IMR-90 (cell line): ENCODE measurements around the gene PAFAH1B1.

Experiments
- MAFK ChIP-seq: IDR thresholded peaks from 2 replicates; pipeline ENCODE4 v1.6.1; 2012; ENCODE audit warnings: low read depth, low read length, improper control_type of control experiment
- MAZ ChIP-seq: IDR thresholded peaks from 2 replicates; pipeline ENCODE4 v1.6.1; 2012; ENCODE audit warnings: low read depth, mild to moderate bottlenecking, low read length, improper control_type of control experiment, moderate library complexity, borderline replicate concordance
- NFE2L2 ChIP-seq: fragments of 150-350 bp; IDR thresholded peaks from 2 replicates; pipeline ENCODE4 v1.6.1; 2016; ENCODE audit warnings: low read depth, mild to moderate bottlenecking, low read length
- POLR2A ChIP-seq: IDR thresholded peaks from 2 replicates; pipeline ENCODE4 v1.6.1; 2012; ENCODE audit warnings: mild to moderate bottlenecking, low read depth, low read length
- RAD21 ChIP-seq: IDR thresholded peaks from 2 replicates; pipeline ENCODE4 v1.6.1; 2012; ENCODE audit warnings: low read length, improper control_type of control experiment
- RFX5 ChIP-seq: IDR thresholded peaks from 2 replicates; pipeline ENCODE4 v1.8.0; 2012; ENCODE audit warnings: low read depth, mild to moderate bottlenecking, low read length, moderate library complexity
- SMC3 ChIP-seq: fragments of 150-350 bp; IDR thresholded peaks from 2 replicates; pipeline ENCODE4 v1.6.1; 2016; ENCODE audit warnings: low read depth, mild to moderate bottlenecking, antibody characterized with exemption, low read length, moderate library complexity
- TF ChIP-seq, protein P1 (sequence below): conservative IDR thresholded peaks from 2 replicates; pipeline ENCODE4 v1.5.1; 2012; ENCODE audit warnings: mild to moderate bottlenecking, low read depth, low read length, improper control_type of control experiment
- TF ChIP-seq, protein P2 (sequence below): fragments of 150-350 bp; IDR thresholded peaks from 2 replicates; pipeline ENCODE4 v1.6.1; 2017; ENCODE audit warnings: mild to moderate bottlenecking, antibody characterized with exemption, low read length, low read depth
- TF ChIP-seq, protein P3 (sequence below): fragments of 150-350 bp; IDR thresholded peaks from 2 replicates; pipeline ENCODE4 v1.6.1; 2016; ENCODE audit warnings: low read depth, mild to moderate bottlenecking, low read length, moderate library complexity, borderline replicate concordance

GRCh38 chr17:2708585-2709182, 115.2 kb downstream of the PAFAH1B1 start:
- TF ChIP-seq NFE2L2 (no peak), RAD21 (no peak), RFX5 (no peak), MAFK (no peak), POLR2A (no peak), SMC3 (no peak), MAZ (no peak)
- TF ChIP-seq, protein P1, sequence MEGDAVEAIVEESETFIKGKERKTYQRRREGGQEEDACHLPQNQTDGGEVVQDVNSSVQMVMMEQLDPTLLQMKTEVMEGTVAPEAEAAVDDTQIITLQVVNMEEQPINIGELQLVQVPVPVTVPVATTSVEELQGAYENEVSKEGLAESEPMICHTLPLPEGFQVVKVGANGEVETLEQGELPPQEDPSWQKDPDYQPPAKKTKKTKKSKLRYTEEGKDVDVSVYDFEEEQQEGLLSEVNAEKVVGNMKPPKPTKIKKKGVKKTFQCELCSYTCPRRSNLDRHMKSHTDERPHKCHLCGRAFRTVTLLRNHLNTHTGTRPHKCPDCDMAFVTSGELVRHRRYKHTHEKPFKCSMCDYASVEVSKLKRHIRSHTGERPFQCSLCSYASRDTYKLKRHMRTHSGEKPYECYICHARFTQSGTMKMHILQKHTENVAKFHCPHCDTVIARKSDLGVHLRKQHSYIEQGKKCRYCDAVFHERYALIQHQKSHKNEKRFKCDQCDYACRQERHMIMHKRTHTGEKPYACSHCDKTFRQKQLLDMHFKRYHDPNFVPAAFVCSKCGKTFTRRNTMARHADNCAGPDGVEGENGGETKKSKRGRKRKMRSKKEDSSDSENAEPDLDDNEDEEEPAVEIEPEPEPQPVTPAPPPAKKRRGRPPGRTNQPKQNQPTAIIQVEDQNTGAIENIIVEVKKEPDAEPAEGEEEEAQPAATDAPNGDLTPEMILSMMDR: no peak
- TF ChIP-seq, protein P2, sequence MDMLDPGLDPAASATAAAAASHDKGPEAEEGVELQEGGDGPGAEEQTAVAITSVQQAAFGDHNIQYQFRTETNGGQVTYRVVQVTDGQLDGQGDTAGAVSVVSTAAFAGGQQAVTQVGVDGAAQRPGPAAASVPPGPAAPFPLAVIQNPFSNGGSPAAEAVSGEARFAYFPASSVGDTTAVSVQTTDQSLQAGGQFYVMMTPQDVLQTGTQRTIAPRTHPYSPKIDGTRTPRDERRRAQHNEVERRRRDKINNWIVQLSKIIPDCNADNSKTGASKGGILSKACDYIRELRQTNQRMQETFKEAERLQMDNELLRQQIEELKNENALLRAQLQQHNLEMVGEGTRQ: no peak
- TF ChIP-seq, protein P3, sequence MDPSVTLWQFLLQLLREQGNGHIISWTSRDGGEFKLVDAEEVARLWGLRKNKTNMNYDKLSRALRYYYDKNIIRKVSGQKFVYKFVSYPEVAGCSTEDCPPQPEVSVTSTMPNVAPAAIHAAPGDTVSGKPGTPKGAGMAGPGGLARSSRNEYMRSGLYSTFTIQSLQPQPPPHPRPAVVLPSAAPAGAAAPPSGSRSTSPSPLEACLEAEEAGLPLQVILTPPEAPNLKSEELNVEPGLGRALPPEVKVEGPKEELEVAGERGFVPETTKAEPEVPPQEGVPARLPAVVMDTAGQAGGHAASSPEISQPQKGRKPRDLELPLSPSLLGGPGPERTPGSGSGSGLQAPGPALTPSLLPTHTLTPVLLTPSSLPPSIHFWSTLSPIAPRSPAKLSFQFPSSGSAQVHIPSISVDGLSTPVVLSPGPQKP: no peak
